ENCODE results near the gene ATG10. TPM values are rescaled to one million over a fixed set of nuclear protein-coding genes. Genes with fewer than 3 reads are reported as not detected.
A peak's percentile ranks its signal among the peaks of the same experiment; 100 is the strongest.

Gene ATG10
- total and polyA plus RNA-seq, 2 of the 13 experiments (the other 11 are each of a cell fraction or from before 2014, with no cell fraction given), result 2.0 to 5.7 TPM

DNA sequence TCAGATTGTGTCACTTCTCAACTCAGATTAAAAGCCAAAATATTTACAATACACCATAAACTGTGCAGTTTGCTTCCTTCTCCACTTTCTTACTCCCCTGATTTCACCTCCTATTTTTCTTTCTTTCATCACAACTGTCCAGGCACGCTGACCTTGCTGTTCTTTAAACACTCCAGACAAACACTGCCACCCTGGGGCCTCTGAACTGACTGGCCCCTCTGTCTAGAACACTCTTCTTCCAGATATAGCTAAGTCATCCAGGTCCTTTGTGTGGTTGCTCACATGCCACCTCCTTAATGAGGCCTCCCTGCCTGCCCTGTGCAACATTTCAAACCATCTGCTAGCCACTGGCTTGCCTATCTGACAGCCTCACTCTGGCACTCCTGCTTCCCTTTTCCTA lies 46.6 kb downstream of the ATG10 start (continued):
- TF ChIP-seq, protein P1, sequence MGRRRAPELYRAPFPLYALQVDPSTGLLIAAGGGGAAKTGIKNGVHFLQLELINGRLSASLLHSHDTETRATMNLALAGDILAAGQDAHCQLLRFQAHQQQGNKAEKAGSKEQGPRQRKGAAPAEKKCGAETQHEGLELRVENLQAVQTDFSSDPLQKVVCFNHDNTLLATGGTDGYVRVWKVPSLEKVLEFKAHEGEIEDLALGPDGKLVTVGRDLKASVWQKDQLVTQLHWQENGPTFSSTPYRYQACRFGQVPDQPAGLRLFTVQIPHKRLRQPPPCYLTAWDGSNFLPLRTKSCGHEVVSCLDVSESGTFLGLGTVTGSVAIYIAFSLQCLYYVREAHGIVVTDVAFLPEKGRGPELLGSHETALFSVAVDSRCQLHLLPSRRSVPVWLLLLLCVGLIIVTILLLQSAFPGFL (CRISPR knock-in tag; IDR thresholded peaks at IDR 0.05), result no peak
- TF ChIP-seq TBL1XR1 (IDR thresholded peaks at IDR 0.05; ENCODE audit: borderline replicate concordance, low read length, partially characterized antibody) (no peak), ZSCAN12 (CRISPR knock-in tag; IDR thresholded peaks at IDR 0.05) (no peak), KDM6A (CRISPR knock-in tag; IDR thresholded peaks at IDR 0.05; ENCODE audit: low read depth) (no peak), KLF12 (CRISPR knock-in tag; IDR thresholded peaks at IDR 0.05; ENCODE audit: borderline replicate concordance) (no peak), HES4 (CRISPR knock-in tag; IDR thresholded peaks at IDR 0.05; ENCODE audit: borderline replicate concordance) (no peak), MIER3 (CRISPR knock-in tag; IDR thresholded peaks at IDR 0.05; ENCODE audit: borderline replicate concordance) (no peak), HNRNPK (IDR thresholded peaks at IDR 0.05; ENCODE audit: low read depth, low read length, poor library complexity, severe bottlenecking) (no peak), ZBTB20 (CRISPR knock-in tag; IDR thresholded peaks at IDR 0.05; ENCODE audit: borderline replicate concordance, low read depth) (no peak), ZMYM4 (CRISPR knock-in tag; IDR thresholded peaks at IDR 0.05) (peak; percentile 65), SNAI1 (CRISPR knock-in tag; IDR thresholded peaks at IDR 0.05; ENCODE audit: borderline replicate concordance) (no peak), ZNF577 (CRISPR knock-in tag; IDR thresholded peaks at IDR 0.05; ENCODE audit: borderline replicate concordance, low read depth) (no peak), ZNF703 (CRISPR knock-in tag; IDR thresholded peaks at IDR 0.05; ENCODE audit: borderline replicate concordance) (no peak), KMT2B (CRISPR knock-in tag; IDR thresholded peaks at IDR 0.05) (no peak), ZNF605 (CRISPR knock-in tag; IDR thresholded peaks at IDR 0.05) (no peak), ZNF674 (CRISPR knock-in tag; IDR thresholded peaks at IDR 0.05; ENCODE audit: low read depth) (no peak), MAFF (IDR thresholded peaks at IDR 0.05; ENCODE audit: low read depth, low read length) (peak; percentile 32), MEF2D (CRISPR knock-in tag; IDR thresholded peaks at IDR 0.05) (no peak), ZEB1 (IDR thresholded peaks at IDR 0.05; ENCODE audit: insufficient replicate concordance, low read depth) (no peak), CHD2 (IDR thresholded peaks at IDR 0.05; ENCODE audit: low read depth, low read length) (no peak), BCL6 (CRISPR knock-in tag; IDR thresholded peaks at IDR 0.05) (peak; percentile 69), NCOA2 (CRISPR knock-in tag; IDR thresholded peaks at IDR 0.05) (peak; percentile 68), HOXA7 (CRISPR knock-in tag; IDR thresholded peaks at IDR 0.05) (no peak), SP140L (CRISPR knock-in tag; IDR thresholded peaks at IDR 0.05; ENCODE audit: borderline replicate concordance) (no peak), ZNF138 (CRISPR knock-in tag; IDR thresholded peaks at IDR 0.05; ENCODE audit: low read depth) (no peak), ZZZ3 (CRISPR knock-in tag; IDR thresholded peaks at IDR 0.05; ENCODE audit: borderline replicate concordance) (no peak)
- TF ChIP-seq, protein P2, sequence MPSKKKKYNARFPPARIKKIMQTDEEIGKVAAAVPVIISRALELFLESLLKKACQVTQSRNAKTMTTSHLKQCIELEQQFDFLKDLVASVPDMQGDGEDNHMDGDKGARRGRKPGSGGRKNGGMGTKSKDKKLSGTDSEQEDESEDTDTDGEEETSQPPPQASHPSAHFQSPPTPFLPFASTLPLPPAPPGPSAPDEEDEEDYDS (CRISPR knock-in tag; IDR thresholded peaks at IDR 0.05), result 0 out of 2 replicates have a peak, but pooled peaks have one; percentile 29
- TF ChIP-seq, protein P3, sequence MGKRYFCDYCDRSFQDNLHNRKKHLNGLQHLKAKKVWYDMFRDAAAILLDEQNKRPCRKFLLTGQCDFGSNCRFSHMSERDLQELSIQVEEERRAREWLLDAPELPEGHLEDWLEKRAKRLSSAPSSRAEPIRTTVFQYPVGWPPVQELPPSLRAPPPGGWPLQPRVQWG (CRISPR knock-in tag; IDR thresholded peaks at IDR 0.05; ENCODE audit: borderline replicate concordance, low read depth), result no peak
